Activated T-cell treated with anti-CD3 and anti-CD28 coated beads, Interleukin-2, amount 50 U/mL, for 48 hours (primary cell): ENCODE results near the gene KCNQ1.

Experiments
- DNase-seq, 2 experiments: peaks; one replicate each; pipeline ENCODE4 v3.0.0-alpha.2; 2020

Gene KCNQ1

DNA sequence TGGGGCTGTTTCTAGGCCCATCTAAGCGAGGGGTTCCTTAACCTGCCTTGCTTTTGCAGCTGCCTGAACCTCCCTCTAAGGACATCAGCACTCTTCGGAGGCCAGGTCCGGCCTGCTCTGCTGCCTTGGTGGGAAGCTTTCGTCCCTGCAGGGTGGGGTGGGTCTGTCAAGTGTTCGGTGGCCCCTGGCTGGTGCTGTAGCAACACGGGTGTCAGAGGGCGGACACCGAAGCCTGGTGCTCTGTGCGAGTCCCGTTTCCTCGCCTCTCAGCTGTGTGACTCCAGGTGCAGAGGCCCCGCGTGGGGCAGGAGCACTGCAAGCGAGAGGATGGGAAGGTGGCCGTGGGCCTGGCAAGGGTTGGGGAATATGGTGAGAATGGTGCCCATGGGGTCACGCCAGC lies 376.2 kb downstream of the KCNQ1 start:
- no peak for DNase-seq

DNA sequence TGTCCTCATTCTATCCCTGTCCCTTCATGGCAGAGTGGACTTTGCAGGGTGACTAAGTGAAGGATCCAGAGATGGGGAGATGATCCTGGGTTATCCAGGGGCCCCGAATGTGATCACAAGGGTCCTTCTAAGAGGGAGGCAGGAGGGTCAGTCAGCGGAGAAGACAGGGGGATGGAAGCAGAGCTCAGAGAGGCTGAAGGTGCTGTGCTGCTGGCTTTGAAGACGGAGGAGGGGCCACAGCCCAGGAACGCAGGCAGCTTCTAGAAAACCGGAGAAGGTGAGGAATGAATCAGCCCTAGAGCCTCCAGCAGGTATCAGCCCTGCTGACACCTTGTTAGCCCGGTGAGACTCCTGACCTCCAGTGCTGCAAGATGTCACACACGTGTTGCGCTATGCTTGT lies 377.1 kb downstream of the KCNQ1 start:
- no peak for DNase-seq

DNA sequence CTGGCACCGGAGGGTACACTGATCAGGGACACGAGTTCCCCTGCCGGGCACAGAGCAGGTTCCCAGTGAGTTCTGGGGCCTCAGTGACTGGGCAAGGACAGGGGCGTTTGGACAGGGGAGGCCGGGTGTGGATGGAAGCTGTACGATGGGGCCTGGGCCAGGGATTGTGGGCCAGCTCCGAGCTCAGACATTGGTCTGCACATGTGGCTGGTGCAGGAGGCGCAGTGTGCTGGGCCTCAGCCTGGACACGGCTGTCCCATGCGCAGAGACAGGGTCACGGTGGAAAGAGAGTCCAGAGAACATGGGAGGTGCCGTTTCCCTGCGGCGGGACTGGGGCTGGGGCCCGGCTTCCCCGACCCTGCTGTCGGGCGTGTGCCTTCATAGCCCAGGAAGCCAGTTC lies 380.0 kb downstream of the KCNQ1 start:
- no peak for DNase-seq

DNA sequence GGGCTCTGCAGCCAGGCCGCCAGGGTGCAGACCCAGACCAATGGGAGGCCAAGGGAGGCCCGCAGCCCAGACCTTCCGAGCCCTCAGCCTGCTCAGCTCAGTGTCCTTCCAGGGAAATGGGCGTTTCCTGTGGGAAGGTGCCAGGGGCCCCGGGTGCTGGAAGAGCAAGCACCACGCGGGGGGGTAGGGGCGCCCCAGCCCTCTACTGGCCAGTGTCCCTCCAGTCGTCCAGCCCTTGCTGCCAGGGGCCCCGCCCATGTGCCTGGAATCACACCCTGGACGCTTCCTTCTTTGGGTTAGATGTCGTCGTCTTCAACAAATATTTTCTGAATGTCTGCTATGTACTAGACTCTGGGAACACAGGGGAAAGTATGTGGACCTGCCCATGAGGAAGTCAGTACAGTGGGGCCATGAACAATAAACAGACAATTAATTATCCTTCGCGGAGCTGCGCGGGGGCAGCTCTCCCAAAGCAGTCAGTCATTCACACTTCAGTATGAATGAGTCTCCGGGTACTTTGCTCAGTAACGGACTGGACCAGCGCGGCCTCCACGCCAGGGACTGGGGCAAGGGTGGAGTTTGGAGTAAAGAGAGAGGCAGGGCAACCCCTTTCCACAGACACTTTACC lies 380.6 kb downstream of the KCNQ1 start:
- DNase-seq, result no peak

DNA sequence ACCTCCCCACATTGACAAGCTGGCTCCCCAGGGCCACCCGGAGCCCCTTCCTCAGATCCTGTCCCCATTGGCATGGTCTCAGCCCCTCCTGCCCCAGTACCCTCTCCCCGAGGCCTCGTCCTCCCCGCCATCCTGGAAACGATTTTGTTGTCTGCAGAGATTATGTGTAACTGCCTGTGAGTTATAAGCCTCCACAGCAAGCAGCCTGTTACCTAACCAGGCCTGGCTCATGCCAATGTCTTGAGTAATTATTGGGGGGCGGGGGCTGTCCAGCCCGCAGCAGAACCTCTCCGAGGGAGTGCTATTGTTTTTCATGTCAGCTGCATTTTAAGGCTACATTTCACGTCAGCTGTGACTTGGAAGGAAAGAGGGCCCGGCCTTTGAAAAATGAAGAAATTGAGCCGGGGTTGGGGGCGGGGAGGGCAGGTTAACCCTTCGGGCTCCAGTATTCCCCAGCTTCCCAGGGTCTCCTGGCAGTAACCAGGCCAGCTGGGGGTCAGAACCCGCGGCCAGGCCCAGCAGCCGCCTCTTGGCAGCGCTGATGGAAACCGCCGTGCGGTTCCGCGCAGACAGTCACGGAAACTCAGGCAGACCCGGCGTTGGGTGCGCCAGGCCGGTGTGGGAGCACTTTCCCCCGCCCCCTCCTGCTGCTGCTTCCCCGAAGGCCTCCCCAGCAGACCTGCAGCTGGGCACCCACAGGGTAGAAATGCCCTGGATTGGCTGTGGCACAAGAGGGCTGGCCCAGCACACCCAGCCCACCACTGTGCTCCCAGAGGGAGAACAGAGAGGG lies 381.3 kb downstream of the KCNQ1 start:
- DNase-seq, result no peak

DNA sequence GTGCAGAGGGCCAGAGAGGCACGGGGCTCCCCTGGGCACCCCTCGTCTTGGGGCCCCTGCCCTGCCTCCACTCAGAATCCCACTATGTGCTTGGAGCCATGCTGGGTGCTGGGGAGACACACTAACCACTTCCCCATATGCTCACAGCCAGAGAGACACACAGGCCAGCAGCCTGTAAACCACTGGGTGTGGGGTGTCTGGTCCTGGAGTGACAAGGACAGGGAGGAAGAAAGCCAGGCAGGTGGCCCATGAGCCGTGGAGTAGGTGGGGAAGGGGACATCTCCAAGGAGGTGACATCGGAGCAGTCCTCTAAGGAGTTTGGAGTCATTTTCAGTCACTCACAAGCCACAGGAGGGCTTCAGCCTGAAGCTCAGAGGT lies 381.9 kb downstream of the KCNQ1 start:
- DNase-seq, result no peak

DNA sequence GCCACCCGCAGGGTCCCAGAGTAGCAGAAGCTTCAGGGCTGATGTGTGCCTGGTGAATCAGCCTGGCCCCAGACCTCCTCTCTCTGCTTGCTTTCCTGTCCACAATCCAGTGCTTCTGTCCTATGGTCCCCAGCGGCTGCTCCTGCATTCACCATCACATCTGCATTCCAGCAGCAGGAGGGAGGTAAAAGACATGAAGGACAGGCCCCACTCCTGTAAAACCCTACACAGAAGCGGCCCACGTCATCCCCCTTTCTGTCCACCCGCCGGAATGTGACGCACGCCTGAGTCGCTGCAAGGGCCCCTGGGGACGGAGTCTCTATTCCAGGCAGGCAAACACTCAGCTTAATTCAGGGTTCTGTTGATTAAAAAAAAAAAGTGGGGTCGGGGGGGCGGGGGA lies 382.4 kb downstream of the KCNQ1 start:
- no peak for DNase-seq

DNA sequence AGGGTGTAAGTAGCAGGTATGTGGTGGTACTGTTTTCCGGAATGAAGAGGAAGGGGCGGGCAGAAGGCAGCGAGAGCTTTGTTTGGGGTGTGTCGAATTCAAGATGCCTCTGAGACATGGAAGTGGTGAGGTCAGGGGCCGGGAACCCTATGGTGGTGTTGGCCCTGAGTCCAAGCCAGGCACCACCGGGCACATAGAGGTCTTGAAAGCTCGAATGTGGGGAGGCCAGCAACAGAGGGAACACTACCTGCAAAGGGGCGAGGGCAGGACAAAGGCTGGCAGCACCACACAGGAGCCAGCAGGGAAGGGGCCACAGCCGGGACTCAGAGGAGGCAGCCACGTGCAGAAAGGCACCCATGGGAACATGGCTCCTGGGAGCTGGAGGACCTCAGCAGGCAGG lies 383.0 kb downstream of the KCNQ1 start:
- no peak for DNase-seq

DNA sequence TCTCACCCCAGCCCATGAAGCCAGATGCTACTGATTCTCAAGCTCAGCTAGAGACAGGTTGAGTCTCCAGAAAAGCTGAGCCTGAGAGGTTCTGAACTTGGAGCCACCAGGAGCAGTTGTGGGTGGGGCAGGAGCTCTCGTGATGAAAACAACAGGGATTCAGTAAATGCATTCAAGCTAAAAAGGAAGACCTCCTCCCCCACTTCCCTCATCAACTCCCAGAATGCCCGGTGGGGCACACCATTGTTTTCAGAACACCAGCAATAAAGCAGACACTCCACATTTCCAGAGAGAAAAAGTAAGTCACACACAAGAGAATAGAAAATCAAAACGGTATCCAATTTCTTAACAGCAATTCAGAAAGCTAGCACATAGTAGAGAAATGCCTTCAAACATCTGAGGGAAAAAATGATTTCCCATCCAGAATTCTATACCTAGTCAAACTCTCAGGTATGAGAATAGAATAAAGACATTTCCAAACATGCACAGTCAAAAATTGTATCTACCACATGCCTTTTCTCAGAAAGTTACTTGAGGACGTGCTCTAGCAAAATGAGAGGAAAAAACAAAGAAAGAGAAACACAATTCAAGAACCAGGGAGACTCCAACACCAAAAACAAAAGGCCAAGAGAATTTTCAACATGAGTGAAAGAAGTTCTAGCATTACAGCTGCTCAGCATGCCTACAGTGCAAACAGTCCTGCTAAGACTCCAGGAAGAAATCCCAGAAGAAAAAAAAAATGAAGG lies 383.9 kb downstream of the KCNQ1 start:
- no peak for DNase-seq

- no peak for DNase-seq
Observed at GRCh38 chr11:2830030-2830812, 385.4 kb downstream of the KCNQ1 start.

GRCh38 chr11:2830886-2831285 lies 386.1 kb downstream of the KCNQ1 start:
- DNase-seq, result no peak

GRCh38 chr11:2831781-2832532 lies 387.1 kb downstream of the KCNQ1 start:
- no peak for DNase-seq

- no peak for DNase-seq
Observed at GRCh38 chr11:2832533-2833020, 387.8 kb downstream of the KCNQ1 start.

- DNase-seq, result no peak
Observed at GRCh38 chr11:2833051-2833715, 388.4 kb downstream of the KCNQ1 start.

DNA sequence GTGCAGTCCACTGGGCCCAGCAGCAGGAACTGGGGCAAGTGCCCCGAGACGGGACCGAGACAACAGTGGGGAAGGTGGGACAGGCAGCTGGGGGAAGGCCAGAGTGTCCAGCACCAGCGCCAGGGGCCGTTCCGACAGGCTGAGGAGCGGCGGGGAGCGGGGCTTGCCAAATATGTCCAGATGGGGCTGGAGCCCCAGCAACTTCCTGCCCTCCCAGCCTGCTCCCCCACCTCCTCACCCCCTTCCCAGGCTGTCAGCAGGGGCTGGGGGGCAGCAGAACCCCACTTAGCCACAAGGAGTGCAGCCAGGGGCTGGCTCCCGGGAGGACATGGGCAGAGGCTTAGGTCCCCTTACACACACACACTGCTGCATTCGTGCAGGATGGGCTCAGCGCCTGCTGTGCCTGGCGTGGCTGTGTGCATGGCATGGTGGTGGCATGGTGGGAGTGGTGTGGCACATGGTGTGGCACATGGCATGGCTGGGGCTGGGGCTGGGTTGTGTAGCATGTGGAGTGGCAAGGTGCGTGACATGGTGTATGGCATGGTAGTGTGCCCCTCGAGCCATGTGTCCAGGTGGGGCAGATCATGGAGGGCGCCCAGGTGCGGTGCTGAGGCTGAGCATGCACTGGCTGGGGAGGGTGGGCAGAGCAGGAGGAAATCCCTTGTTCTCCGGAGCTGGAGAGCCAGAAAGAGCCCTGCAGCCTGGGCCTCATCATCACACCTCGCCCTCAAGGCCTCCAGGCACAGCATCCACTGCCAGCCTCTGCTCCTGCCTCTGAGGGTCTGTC lies 389.1 kb downstream of the KCNQ1 start:
- DNase-seq, result no peak

GRCh38 chr11:2834503-2835273 lies 389.9 kb downstream of the KCNQ1 start:
- DNase-seq, result no peak

- DNase-seq, result no peak
Observed at GRCh38 chr11:2835296-2835695, 390.5 kb downstream of the KCNQ1 start.

GRCh38 chr11:2835751-2836150 lies 390.9 kb downstream of the KCNQ1 start:
- DNase-seq, result no peak

DNA sequence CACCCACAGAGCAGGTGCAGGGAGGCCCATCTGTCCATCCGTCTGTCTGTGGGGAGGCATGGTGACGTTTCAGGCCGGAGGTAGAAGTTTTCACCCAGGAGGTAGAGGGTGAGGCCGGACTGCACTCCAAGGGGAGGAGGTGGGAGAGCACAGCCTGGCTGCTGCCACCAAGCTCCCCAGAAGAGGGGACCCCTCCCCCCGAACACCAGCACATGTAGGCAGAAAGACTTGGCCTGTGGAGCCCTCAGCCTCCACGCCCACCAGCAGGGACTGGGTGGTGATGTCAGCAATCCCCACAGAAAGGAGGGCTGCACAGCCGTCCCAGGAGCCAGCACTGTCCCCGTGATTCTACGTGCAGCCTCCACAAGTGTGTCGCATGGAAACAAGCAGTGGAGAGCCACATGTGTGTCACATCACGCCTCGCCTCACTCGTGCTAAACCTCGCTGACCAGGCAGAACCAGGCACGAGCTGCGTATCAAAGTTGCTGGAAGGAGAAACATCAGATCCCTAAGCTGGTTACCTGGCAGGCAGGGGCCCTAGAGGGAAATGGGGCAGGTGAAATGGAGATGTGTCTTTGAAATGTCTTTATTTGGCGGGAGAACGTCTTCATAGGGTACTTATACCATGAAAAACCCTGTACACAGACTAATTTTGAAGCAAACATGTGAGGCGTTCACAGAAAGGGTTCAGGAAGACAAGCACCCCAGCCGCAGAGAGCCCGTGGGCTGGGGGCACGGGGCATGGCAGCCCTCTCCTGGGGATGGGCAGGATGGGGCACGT lies 391.7 kb downstream of the KCNQ1 start:
- DNase-seq, result no peak
